GM19324 (cell line): Measurements from ENCODE around the gene AFF3.
"Not testable (repeated sequence)": the region's sequence is repeated elsewhere in the genome, so short reads cannot be mapped to it uniquely, and the experiment has no call there.

Experiments
- ATAC-seq: cut with Tn5 transposase; IDR thresholded peaks from one replicate; pipeline ENCODE4 v1.9.1; 2021; ENCODE audit warnings: mild to moderate bottlenecking, moderate library complexity; ENCODE audit not compliant: unreplicated experiment, low FRiP score

Gene AFF3

DNA sequence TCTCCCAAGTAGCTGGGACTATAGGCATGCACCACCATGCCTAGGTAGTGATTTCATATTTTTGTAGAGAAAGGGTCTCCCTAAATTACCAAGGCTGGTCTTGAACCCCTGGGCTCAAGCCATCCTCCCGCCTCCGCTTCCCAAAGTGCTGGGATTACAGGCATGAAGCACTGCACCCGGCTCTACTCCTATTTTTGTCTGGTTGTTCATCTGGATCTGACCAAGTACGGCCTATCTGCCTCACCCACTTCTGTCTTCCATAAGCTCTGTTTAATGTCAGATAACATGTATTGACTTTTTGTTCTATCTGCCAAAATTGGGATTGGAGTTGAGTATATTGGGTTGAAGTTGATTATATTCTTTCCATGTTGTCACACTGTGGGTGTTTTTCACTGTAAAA is 198.4 kb downstream of the AFF3 start:
- no peak for ATAC-seq

DNA sequence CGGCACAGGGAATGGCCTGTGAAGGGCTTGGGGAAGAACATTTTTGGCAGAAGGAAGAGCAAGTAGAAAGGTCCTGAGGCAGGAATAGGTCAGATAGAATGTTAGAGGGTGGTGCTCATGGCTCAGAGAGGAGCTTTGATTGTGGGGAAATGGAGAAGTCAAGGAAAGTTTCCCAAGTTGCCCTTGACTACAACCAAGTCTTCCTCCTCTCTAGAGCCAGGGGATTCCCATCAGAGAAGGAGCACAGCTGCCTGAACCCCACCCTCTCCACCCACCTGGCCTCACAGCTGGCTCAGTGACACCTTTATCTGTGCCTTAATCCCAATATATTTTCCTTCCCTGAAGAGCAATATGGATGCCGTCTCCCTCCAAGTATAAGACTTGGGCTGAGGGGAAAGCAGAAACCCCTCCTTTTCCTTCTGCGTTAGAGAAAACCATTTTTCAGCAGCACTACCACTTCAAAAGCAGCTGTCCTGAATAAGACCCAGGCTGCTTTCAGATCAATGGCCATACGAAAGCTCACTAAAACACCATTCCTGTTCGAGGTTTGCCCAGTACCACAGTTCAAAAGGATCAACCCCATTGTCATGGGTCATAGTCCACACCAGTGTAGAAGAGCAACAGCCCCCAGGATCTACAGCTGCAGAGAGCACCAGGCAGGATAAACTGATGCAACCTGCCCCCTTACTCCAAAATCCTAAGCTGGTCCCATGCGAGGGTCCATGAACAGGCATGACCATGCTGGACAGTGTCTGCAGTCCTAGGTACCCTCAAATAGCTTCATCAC is 199.6 kb downstream of the AFF3 start:
- no peak for ATAC-seq

DNA sequence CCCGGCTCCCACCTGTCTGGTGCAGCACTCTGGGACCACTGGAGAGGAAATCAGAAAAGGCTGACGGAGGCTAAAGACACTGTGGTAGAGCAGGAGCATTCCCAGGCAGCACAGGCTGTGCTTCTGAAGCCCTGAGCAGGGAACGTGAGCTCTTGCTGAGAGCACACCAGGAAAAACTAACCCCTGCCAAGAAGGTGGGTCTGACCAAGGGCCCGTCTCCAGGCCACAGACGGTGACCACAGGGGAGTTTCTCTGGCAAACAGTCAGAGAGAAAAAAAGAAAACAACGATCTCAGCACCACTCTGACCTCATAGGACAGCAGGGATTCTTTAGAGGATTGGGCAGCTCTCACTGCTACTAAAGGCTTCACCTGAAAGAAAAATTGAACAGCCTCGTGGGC is 201.4 kb downstream of the AFF3 start:
- ATAC-seq: no peak

DNA sequence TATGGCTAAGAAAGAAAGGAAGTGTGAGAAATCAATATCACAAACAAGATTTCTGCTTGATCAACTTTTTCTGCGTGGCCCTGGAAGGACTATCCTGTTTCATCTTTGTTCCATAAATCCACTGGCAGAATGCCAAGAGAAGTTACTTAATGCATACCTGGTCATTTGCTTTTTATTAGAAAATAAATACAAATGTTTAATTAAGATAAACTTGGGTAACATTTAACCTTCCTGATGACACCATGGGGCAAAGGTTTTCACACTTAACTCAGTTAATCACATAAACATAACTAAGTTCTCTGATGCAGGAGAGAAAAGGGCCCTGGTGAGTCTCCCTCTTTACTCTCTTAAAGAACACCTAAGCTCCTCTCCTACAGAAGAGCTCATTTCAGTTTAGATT is 203.3 kb downstream of the AFF3 start:
- no peak for ATAC-seq

DNA sequence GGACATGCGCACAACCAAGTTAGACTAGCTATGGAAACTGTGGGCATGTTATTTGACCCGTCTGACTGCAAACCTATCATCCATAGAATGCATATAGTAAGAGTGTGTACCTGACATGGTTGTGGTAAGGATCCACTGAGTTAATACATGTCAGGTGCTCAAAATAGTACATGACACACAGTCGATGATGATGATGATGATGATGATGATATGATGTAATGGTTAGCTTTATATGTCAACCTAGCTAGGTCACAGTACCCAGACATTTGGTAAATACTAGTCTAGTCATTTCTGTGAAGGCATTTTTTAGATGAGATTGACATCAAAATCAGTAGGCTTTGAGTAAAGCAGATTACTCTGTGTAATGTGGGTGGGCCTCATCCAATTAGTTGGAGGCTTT is 204.1 kb downstream of the AFF3 start:
- no peak for ATAC-seq

DNA sequence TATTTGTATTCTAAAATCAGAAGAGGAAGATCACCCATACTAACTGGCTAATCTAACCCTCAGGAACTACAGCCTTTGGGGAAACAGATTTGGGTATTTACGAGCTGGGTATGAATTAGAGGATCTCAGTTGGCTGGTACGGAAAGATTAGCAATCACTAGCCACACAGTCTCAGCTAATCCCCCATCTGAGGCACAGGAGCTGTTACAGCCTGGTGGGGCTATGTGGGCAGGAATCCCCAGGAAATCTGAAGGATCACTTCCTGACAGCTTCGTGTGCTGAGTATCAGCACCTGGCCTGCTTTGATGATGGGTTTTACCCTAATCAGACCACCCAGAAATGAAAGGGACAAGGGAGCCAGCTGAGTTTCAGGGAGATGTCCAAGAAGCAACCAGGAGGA is 206.3 kb downstream of the AFF3 start:
- ATAC-seq: no peak

DNA sequence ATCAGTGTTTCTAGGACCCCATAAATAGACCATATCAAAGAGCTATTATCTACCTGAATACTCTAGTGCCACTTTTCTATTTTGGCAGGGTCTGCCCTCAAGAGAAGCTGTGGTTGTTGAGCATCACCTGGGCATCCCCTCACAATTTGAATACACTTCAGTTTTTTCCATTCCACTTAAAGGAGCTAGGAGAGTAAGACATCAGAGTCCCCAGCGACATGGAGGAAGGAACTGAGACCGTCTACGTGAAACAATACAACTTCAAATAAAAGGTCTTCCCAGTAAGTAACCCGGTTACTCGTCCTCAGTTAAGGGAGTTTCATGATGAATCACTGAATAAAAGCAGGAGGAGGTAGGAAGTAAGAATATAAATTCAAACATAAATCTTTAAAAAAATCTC is 206.7 kb downstream of the AFF3 start:
- ATAC-seq: no peak

DNA sequence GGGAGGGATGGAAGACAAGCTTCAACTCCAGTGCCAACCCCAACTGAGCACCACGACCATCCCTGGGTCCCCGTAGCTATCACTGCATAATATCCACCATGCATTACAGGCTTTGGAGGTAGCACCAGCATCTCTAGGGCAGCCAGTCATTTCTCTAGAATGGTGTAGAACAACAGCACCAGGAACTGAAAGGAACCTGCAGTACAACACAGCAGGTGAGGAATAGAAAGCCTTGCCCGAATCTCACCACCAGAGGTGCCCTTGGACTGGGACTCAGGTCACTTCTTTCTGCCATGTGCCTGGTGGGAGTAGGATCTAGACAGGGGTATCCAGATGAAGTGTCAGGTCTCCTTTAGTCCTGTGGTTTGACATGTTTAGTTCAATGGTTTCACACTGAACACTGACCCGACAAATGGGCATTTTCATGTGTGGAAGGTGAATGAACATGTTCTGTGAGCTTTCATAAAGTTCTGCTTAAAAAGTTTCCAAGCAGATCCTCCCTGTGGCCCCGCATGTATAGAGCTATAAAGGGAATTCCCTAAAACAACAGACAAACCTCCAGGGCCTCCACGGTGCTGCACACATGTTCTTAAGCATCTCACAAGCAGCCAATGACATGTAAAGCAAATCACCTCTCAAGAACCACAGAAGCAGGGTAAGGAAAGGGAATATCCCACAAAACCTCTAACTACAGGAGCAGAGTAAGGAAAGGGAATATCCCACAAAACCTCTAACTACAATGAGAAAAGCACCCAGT is 208.3 kb downstream of the AFF3 start:
- ATAC-seq: no peak

DNA sequence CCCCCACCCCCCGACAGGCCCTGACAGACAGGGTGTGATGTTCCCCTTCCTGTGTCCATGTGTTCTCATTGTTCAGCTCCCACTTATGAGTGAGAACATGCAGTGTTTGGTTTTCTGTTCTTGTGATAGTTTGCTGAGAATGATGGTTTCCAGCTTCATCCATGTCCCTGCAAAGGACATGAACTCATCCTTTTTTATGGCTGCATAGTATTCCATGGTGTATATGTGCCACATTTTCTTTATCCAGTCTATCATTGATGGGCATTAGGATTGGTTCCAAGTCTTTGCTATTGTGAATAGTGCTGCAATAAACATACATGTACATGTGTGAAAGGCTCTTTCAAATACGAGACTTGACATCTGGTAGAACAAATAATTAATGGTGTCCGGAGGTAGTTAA is 208.9 kb downstream of the AFF3 start:
- ATAC-seq: not testable (repeated sequence)

DNA sequence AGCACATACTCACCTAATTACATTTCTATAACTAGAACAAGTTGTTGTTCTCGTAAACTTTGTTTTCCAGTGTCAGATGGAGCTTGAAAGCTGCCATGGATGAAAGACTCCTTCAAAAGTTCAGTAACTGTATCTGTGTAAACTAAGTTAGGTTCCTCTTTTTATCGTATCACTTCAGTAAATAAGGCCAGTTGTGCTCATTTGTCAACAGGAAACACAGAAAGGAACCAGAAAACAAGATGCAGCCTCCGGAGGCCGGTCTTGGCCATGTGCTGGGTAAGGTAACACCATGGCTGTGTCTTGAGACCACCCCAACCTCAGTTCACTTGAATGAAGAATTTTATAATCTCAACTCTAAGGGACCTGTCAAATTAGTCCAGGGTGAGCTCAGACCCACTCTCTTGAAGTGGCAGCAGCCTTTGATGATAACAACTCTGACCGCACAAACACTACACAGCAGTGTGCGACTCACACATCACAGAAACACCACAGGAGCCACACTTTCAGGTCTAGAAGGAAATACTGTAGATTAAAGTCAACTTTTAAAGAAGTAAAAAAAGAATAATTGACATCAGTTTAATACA is 213.8 kb downstream of the AFF3 start:
- ATAC-seq: no peak

DNA sequence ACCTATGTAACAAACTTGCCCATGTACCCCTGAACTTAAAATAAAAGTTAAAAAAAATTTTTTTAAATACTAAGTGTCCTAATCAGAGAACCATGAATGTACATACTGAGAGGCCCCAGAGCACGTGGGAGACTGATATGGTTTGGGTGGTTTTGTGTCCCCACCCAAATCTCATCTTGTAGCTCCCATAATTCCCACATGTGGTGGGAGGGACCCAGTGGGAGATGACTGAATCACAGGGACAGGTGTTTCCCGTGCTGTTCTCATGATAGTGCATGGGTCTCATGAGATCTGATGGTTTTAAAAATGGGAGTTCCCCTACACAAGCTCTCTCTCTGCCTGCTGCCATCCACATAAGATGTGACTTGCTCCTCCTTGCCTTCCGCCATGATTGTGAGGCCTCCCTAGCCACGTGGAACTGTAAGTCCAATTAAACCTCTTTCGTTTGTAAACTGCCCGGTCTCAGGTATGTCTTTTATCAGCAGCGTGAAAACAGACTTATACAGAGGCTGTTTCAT is 214.6 kb downstream of the AFF3 start:
- not testable (repeated sequence) for ATAC-seq

DNA sequence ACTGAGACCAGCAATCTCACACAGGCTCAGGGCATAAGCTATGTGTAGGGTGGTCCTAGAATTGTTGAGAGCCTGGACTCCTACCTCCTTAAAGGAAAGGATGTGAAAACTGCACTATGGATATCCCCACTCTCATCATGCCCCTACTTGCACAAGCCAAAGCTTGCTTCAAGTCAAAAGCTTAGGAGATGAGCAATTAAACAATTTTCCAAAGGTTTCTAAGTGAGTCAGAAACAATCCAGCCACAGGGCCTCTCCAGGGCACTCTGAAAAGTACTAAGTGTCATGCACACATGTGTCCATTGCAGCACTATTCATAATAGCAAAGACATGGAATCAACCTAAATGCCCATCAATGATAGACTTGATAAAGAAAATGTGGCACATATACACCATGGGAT is 215.4 kb downstream of the AFF3 start:
- no peak for ATAC-seq

DNA sequence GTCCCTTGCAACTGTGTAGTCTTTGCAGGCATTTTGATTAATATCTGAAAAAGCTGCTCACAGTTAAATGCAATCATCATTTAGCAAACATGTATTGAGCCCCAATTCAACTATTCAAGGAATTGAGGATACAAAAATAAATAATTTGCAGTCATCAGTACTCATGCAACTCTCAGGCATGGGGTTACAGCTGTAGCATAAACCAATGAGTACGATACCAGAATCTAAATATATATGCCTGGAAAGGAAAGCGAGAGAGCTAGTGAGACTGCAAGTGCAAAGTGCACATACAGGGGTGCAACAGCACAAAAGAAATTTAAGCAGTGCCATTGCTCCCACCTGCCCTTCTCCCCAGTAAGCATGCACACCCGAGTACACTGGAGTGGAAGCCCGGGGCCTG is 216.4 kb downstream of the AFF3 start:
- no peak for ATAC-seq

DNA sequence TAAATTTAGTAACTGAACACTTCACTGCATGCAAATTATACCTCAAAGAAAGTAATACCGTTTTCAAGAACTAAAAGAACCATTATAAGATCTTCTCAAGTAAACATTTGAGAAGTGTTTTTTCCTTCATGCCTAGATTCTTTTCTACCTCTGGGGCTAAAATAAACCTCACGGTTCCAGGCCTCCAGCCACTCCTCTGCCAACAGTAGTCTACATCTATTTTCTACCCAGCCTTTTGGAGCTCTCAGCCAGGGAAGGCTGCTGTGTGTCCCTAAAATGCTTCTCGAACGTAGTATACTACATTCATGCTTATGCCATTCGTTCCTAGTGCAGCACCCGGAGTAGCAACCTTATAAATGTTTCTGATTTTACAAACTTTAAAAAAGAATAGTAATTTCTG is 219.7 kb downstream of the AFF3 start:
- ATAC-seq: no peak

DNA sequence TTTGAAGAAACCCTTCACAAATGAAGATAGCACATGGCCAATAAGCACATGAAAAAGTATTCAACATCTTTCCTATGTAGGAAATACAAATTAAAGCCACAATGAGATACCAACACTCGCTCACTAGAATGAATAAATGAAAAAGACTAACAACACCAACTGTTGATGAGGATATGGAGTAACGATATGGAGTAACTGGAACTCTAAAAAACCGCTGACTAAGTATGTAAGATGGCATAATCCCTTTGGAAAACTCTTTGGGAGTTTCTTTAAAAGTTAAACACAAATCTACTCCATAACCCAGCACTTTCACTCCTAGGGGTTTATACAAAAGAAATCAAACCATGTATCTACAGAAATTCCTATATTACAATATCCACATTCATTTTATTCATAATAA is 220.5 kb downstream of the AFF3 start:
- ATAC-seq: no peak

DNA sequence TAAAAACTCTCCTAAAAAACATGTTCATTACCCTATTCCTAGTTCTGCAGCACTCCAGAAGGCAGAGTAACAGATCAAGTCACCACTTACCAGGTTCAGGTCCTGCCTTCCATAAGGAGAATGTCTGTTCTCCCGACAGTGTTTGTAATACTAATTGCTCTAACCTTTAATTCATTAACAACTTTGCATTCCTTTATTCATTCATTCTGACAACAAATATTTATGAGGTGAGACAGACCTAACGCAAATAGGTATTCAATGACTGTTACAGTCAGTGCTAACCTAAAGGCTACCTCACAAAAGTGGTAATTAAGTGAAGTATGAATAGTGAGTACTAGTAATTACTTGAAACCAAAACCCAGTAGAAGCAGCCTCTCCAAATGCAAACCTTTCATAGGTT is 224.0 kb downstream of the AFF3 start:
- no peak for ATAC-seq

DNA sequence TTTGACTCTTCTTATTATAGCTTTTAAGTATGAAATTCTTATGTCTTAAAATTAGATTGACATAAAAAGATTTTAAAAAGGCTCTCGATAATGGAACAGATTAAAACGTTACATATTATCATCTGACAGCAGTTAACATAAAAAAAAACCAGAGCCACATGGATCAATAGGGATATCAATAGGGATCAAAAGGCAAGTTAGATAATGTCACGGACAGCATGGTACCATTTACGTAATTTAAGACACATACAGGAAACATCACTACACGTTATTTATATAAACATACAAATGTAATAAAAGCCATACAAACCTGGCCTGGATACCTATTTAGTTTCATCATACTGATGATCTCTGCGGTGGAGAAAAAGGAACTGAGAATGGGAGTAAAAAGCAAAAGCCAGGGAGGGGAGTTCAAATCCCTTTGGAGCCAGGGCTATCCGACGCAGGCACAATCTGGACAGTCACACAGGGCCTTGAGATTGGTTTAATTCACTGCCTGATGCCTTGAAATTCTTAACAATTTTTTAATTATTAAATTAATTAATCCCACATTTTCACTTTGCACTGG is 227.2 kb downstream of the AFF3 start:
- ATAC-seq: no peak

DNA sequence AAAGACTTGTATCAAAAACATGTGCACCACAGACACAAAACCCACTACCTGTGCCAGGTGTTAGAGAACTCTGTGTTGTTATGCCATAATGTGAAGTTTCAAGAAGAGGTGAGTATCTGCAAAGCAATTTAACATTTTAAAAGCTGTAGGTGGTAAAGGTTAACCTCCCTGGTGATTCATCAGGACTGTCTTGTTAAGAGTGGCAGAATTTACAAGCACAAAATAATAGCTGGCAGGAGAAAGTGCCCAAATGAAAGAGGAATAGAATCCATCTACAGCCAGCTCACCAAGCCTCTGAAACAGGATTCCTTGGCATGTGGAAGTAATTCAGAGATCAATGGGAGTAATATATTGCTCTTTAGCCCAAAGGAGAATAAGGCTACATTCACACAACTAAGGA is 230.7 kb downstream of the AFF3 start:
- no peak for ATAC-seq

DNA sequence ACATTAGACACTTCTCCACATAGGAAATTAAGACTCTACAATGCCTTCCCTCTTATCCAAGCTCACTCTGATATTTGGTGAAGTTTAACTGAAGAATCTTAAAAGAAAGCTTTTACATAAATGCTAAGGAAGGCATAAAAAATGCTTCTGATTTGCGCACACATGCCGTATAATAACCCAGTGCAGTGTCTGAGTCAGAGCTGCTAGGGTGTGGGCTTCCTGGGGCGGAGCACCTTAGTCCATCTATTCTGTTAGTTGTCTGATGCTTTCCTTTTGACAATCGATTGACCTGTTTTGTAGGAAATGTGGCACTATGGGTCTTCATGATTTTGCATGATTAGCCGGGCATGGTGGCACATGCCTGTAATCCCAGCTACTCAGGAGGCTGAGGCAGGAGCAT is 231.5 kb downstream of the AFF3 start:
- no peak for ATAC-seq

DNA sequence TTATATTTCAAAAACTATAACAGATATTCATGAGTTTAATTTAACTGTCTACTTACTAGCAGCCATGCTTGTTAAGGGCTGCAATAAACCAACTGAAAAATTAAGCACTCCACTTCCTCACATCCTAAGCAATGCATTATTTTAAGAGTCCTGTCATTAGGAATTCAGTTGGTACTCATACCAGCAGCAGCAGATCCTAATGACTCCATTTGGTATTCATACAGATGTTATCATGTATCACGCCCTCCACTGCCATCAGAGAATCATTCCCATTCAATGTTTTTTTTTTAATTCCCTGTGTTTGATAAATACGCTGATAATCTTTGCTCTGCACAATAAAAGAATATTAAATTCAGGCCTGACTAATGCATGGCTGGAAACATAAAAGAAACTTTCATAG is 236.8 kb downstream of the AFF3 start:
- no peak for ATAC-seq

DNA sequence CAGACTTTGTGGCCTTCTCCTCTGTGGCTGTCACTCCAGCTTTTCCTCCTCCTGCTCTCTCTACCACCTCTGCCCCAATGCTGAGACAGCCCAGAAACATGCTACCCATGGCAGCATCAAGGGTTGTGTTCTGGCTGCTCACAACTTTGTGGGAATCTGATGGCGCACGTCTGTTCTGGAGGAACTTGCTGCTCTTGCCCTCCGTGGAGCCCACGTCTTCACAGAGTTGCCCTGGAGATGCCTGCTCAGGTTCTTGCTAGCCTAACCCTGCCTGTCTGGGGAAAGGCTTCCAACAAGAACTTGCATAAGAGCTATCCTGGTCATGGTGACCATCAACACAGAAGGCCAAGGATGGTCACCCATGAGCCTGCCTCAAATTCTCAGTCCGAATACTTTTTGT is 237.4 kb downstream of the AFF3 start:
- no peak for ATAC-seq
